Breast epithelium (tissue), 4 donors: ENCODE results near the gene ATG16L2. TPM values are rescaled to one million over a fixed set of nuclear protein-coding genes. Genes with fewer than 3 reads are reported as not detected.

Source experiments
- DNase-seq, 2 donors: peaks; one replicate each; pipeline ENCODE4 v3.0.0-alpha.2; 2019; ENCODE audit warnings: low spot score in 2 of 2
- H3K27ac ChIP-seq, 2 donors: fragments of 200-600 bp; sonication (generic) in 1 of 2; one replicate each; pipeline ENCODE4 v1.5.1; 2016 to 2019; ENCODE audit warnings: mild to moderate bottlenecking in 1 of 2
- H3K27me3 ChIP-seq, 2 donors: fragments of 200-600 bp; sonication (generic) in 1 of 2; one replicate each; pipeline versions ENCODE4 v1.5.1 to v1.6.0; 2017 to 2019; ENCODE audit warnings: control low read depth in 1 of 2, mild to moderate bottlenecking in 1 of 2
- H3K36me3 ChIP-seq: fragments of 200-600 bp; one replicate; pipeline ENCODE4 v1.5.1; 2019
- H3K4me1 ChIP-seq, 2 donors: fragments of 200-600 bp; sonication (generic); one replicate each; pipeline ENCODE4 v1.5.1; 2016 to 2019; ENCODE audit warnings: control low read depth in 1 of 2
- H3K4me3 ChIP-seq, 3 donors: fragments of 200-600 bp; sonication (generic); 1 replicate in 2 of 3; 2 replicates in 1 of 3; pipeline ENCODE4 v1.5.1; 2016 to 2019; ENCODE audit warnings: mild to moderate bottlenecking in 3 of 3, moderate library complexity in 2 of 3
- H3K9me3 ChIP-seq, 2 donors: fragments of 200-600 bp; sonication (generic) in 1 of 2; one replicate each; pipeline ENCODE4 v1.5.1; 2016 to 2019; ENCODE audit warnings: control low read depth in 1 of 2
- CTCF ChIP-seq, 3 donors: fragments of 450-650 bp; IDR thresholded peaks; one replicate each; pipeline ENCODE4 v1.5.1; 2016 to 2017; ENCODE audit warnings: antibody characterized with exemption in 3 of 3, mild to moderate bottlenecking in 3 of 3, moderate library complexity in 3 of 3
- POLR2A ChIP-seq: fragments of 450-650 bp; IDR thresholded peaks from one replicate; pipeline ENCODE4 v1.6.1; 2016; ENCODE audit warnings: antibody characterized with exemption, mild to moderate bottlenecking, moderate library complexity
- POLR2AphosphoS5 ChIP-seq, 3 donors: sonication (generic); formaldehyde crosslinking; IDR thresholded peaks; one replicate each; pipeline ENCODE4 v1.6.1; 2017; ENCODE audit warnings: antibody characterized with exemption in 3 of 3
- intact Hi-C: fragments of 100-400 bp; cut with DNase I; formaldehyde crosslinking; loops from one replicate; pipeline ENCODE4 v1.15.1; 2023; ENCODE audit warnings: low total_unique reads
- total RNA-seq, 3 donors: library from RNA; depleted of rRNA; stranded (reverse); fragments of >200 nt; gene quantifications; one replicate each; pipeline ENCODE4 v1.1.0, GENCODE V29; 2016

ATG16L2 gene
- total RNA-seq, 3 donors from 2014 or later, result 18.7 to 39.2 (median 28.2) TPM

GRCh38 chr11:72817966-72818365 lies 3.8 kb downstream of the ATG16L2 start:
- Histone ChIP-seq H3K4me3 (no peak overlapping the region), H3K27ac (no peak overlapping the region), H3K4me1 (peaks cover 4 to 8% of the 10 kb centered on the region in 2 donors), H3K9me3 (no peaks in the 10 kb centered on the region), H3K36me3 (no peaks in the 10 kb centered on the region), H3K27me3 (no peaks in the 10 kb centered on the region)
- no peak for DNase-seq
- TF ChIP-seq POLR2A (no peak), POLR2AphosphoS5 (IDR thresholded peaks at IDR 0.05) (no peak), CTCF (IDR thresholded peaks at IDR 0.05) (no peak)
- intact Hi-C loops, result loop anchor here (10.0 kb wide), 1 partner anchor 93 kb away; no protein-coding TSS in a partner anchor

- intact Hi-C loops, result loop anchor here (10.0 kb wide), 1 partner anchor 94 kb away; no protein-coding TSS in a partner anchor
- Histone ChIP-seq H3K36me3 (no peaks in the 10 kb centered on the region), H3K27me3 (no peaks in the 10 kb centered on the region), H3K27ac (no peak overlapping the region), H3K4me1 (peaks cover 4 to 8% of the 10 kb centered on the region in 2 donors), H3K4me3 (no peak overlapping the region), H3K9me3 (no peaks in the 10 kb centered on the region)
- no peak for DNase-seq
- TF ChIP-seq POLR2A, result no peak
- TF ChIP-seq POLR2AphosphoS5 (IDR thresholded peaks at IDR 0.05), result no peak
- no peak for TF ChIP-seq CTCF (IDR thresholded peaks at IDR 0.05)
Observed at GRCh38 chr11:72818971-72819370, 4.8 kb downstream of the ATG16L2 start.

- Histone ChIP-seq H3K27me3 (no peaks in the 10 kb centered on the region), H3K4me3 (no peak overlapping the region), H3K27ac (no peak overlapping the region), H3K4me1 (peaks cover 4 to 8% of the 10 kb centered on the region in 2 donors), H3K36me3 (no peaks in the 10 kb centered on the region), H3K9me3 (no peaks in the 10 kb centered on the region)
- no peak for TF ChIP-seq CTCF (IDR thresholded peaks at IDR 0.05)
- TF ChIP-seq POLR2A, result no peak
- no peak for TF ChIP-seq POLR2AphosphoS5 (IDR thresholded peaks at IDR 0.05)
- intact Hi-C loops, result loop anchor here (2.0 kb wide), 1 partner anchor 356 kb away; no protein-coding TSS in a partner anchor
- DNase-seq, result no peak
Observed at GRCh38 chr11:72820439-72821139, 6.4 kb downstream of the ATG16L2 start.

GRCh38 chr11:72821221-72821919 lies 7.2 kb downstream of the ATG16L2 start:
- H3K4me3 ChIP-seq, result peak overlapping the region; percentile 35 to 80 (median 57)
- TF ChIP-seq POLR2A (no peak), POLR2AphosphoS5 (IDR thresholded peaks at IDR 0.05) (no peak)
- intact Hi-C loops, result loop anchor here (2.0 kb wide), 1 partner anchor 355 kb away; no protein-coding TSS in a partner anchor
- peaks cover 4 to 8% of the 10 kb centered on the region in 2 donors for H3K4me1 ChIP-seq
- peak overlapping the region; percentile 60 to 71 for H3K27ac ChIP-seq
- H3K9me3 ChIP-seq, result no peaks in the 10 kb centered on the region
- no peaks in the 10 kb centered on the region for H3K27me3 ChIP-seq
- no peak for DNase-seq
- no peaks in the 10 kb centered on the region for H3K36me3 ChIP-seq

- H3K4me3 ChIP-seq, result peak overlapping the region; percentile 35 to 80 (median 57)
- H3K9me3 ChIP-seq, result no peaks in the 10 kb centered on the region
- no peak for TF ChIP-seq POLR2A
- TF ChIP-seq POLR2AphosphoS5 (IDR thresholded peaks at IDR 0.05), result peak; percentile 51 to 79 (median 78)
- peak in 1 of 3 donors; percentile 13 for TF ChIP-seq CTCF (IDR thresholded peaks at IDR 0.05)
- intact Hi-C loops, result loop anchor here (2.0 kb wide), 1 partner anchor 355 kb away; no protein-coding TSS in a partner anchor
- H3K27me3 ChIP-seq, result no peaks in the 10 kb centered on the region
- peak; percentile 72 to 86 for DNase-seq
- no peaks in the 10 kb centered on the region for H3K36me3 ChIP-seq
- peak overlapping the region; percentile 60 to 71 for H3K27ac ChIP-seq
- H3K4me1 ChIP-seq, result peaks cover 4 to 8% of the 10 kb centered on the region in 2 donors
Observed at GRCh38 chr11:72821920-72822799, 7.9 kb downstream of the ATG16L2 start.
